MV-4-11 (cell line): ENCODE results near the gene PYDC1.
"Not testable (repeated sequence)": the region's sequence is repeated elsewhere in the genome, so short reads cannot be mapped to it uniquely, and the experiment has no call there.

Experiments used
- DNase-seq: peaks from one replicate; lab custom pipeline; 2025; lab: John Stamatoyannopoulos, UW

The PYDC1 gene

GRCh38 chr16:31179219-31179746 is 37.7 kb downstream of the PYDC1 start:
- DNase-seq, result no peak

- DNase-seq, result peak; percentile 96
These were observed 39.8 kb downstream of the PYDC1 start for GRCh38 chr16:31177136-31177535.

- DNase-seq, result not testable (repeated sequence)
These were observed 46.9 kb downstream of the PYDC1 start for GRCh38 chr16:31170048-31170447.

GRCh38 chr16:31168848-31169247 is 48.1 kb downstream of the PYDC1 start:
- DNase-seq, result no peak

- DNase-seq, result peak; percentile 50
These were observed 49.6 kb downstream of the PYDC1 start for GRCh38 chr16:31167315-31167714.
